Erythroblast (primary cell): Measurements from ENCODE around the gene RERE.

ENCODE experiments used
- GATA1 ChIP-seq: IDR thresholded peaks from 2 replicates; pipeline ENCODE4 v1.6.1; 2011; ENCODE audit warnings: low read depth, mild to moderate bottlenecking, control low read depth, low read length, moderate library complexity
- POLR2A ChIP-seq: IDR thresholded peaks from 2 replicates; pipeline ENCODE4 v1.6.1; 2011; ENCODE audit warnings: mild to moderate bottlenecking, low read length

DNA sequence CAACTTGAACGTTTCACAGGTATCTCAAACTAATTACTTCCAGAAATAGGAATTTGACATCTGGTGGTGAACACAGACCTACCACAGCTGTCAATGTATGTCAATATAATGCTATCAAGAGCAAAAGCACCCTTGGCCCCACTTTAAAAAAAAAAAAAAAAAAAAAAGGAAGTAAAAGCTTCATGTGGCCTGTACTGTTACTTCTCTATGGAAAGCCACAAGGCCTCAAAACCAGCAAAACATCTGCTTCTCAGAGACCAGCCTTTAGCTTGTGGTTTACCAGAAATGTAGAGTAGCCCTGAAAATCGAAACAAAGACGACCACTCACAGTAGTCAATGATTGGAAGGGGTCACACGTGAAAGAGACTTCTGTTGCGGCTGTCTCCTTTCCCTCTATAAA is 389.9 kb downstream of the RERE start:
- TF ChIP-seq POLR2A (no peak), GATA1 (no peak)
